VCaP (cell line): ENCODE measurements around the gene ACOX2.

ENCODE experiments used
- H3K27ac ChIP-seq: fragments of 450-650 bp; 2 replicates; pipeline ENCODE4 v1.5.1; 2017
- TF ChIP-seq, protein P1 (sequence below): fragments of 450-650 bp; conservative IDR thresholded peaks from 2 replicates; pipeline ENCODE4 v1.5.1; 2017; ENCODE audit warnings: mild to moderate bottlenecking, moderate library complexity

Gene ACOX2

DNA sequence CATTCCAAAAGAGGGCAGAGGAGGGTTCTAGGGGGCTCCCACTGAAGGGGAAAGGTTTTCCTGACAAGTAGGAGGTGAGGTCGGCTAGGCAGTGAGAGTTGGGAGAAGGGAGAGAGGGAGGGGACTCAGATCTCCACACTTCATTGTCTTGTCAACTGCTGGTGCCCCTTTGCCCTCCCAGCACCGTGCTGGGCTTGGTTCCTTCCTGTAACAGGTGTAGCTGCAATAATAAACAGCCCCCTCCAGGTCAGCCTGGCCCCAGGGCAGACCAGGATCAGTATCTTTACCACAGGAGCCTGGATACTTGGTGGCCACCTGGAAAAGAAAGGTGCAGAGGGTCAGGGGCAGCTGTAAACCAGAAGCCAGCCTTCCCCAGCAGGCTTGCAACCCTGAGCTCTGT is 48.0 kb downstream of the ACOX2 start:
- TF ChIP-seq, protein P1, sequence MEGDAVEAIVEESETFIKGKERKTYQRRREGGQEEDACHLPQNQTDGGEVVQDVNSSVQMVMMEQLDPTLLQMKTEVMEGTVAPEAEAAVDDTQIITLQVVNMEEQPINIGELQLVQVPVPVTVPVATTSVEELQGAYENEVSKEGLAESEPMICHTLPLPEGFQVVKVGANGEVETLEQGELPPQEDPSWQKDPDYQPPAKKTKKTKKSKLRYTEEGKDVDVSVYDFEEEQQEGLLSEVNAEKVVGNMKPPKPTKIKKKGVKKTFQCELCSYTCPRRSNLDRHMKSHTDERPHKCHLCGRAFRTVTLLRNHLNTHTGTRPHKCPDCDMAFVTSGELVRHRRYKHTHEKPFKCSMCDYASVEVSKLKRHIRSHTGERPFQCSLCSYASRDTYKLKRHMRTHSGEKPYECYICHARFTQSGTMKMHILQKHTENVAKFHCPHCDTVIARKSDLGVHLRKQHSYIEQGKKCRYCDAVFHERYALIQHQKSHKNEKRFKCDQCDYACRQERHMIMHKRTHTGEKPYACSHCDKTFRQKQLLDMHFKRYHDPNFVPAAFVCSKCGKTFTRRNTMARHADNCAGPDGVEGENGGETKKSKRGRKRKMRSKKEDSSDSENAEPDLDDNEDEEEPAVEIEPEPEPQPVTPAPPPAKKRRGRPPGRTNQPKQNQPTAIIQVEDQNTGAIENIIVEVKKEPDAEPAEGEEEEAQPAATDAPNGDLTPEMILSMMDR: no peak
- no peak overlapping the region for H3K27ac ChIP-seq

DNA sequence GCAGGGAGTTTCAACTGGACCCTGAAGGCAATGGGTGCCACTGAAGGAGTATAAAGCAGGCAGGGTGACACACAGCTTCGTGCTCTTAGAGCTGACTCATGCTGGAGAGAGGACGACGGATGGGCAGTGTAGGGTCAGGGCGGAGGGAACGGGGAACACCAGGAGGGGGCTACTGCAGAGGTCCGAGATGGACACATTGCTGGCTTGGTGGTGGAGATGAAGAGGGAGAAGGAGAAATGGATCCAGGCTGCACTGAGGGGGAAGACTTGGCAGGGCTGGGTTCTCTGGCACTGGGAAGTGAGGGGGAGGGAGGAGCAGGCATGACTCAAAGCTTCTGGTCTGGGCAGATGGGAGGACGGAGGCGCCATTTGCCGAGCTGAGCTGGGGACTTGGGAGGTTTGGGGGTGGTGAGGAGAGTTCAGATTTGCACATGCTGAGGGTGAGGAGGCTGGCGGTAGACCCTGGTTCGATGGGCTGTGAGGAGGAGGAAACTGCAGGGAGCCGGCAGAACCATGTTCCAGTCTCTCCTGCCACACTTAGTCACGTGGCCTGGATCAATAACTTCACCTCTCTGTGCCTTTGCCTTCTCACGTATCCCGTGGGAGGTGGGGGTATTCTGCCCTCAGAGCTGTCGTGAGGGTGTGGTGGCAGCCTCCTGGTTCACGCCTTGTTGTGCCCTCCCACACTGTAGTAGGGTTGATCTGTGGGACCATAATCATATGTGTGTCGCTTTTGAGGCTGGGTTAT is 49.7 kb downstream of the ACOX2 start:
- H3K27ac ChIP-seq: no peak overlapping the region
- TF ChIP-seq, protein P1: no peak

DNA sequence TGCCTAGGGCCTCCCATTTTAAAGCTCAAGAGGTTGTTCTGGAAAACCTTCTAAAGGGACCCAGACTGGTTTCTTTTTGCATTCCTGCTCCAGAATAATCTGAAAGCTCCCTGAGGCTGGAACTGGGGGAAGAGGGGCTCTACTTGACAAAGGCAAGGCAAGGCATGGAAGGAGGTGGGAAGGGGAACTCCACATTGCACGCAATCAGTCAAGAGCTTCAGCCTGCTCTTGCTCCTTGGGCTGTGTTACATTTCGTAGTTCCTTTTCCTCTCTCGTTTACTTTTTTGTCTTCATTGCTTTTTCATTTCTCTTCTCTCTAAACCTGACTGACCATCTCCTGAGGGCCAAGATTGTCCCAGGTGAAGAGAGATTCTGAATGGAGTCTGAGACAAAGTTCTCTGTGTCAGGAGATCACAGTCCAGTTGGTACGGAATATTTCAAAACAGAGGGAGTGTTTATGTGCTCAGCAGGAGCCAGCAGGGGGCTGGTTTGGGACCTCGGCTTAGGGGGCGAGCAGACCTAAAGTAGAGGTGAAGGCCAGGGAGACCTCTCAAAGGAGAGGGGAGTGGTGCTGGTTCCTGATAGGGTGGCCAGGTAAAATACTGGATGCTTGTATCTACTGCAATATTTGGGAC is 51.1 kb downstream of the ACOX2 start:
- H3K27ac ChIP-seq: no peak overlapping the region
- TF ChIP-seq, protein P1: no peak

DNA sequence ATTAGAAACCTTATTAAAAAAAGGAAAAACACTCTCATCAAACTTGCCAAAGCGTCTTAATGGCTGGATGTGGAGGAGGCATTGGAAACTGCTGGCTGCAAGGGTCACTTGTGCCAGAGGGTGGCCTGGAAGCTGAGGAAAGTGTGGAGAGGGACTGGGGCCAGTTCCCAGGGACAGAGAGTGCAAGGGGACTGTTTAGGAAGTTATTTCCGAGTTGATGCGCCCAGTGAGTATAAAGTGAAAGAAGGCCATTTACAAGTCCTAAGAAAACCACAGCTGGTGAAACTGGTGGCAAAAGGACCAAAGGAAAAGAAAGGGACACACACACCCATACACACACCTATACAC is 52.3 kb downstream of the ACOX2 start:
- no peak overlapping the region for H3K27ac ChIP-seq
- TF ChIP-seq, protein P1: no peak

DNA sequence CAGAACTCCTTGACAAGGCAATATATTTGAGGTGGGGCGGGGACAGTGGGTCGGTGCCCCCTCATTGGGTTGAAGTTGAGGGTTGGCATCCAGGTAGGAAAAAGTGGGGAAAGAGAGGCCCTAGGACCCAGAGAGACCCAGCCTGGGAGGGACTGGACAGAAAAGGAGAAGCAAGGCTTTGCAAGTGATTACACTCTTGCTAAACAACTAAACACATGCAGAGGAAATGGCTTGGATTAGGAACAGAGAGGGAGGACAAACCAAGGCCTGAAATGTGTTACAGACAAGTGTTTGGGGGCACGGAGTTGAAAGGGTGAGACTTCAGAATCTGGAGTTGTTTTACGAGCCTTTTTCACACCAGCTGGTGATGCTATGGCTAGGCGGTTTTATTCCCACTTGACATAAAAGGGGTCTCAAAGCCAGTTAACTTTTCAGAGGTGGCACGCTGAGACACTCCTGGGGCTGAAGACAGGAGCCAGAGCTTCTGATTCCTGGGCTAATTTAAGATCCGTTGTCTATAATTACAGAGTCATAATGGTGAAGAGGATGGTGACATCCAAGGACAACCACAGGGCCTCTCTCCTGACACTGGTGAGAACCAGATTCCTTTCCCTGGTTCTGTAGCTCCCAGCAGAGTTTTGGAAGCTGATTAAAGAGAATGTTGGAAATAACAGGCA is 52.8 kb downstream of the ACOX2 start:
- H3K27ac ChIP-seq: no peak overlapping the region
- TF ChIP-seq, protein P1: no peak

DNA sequence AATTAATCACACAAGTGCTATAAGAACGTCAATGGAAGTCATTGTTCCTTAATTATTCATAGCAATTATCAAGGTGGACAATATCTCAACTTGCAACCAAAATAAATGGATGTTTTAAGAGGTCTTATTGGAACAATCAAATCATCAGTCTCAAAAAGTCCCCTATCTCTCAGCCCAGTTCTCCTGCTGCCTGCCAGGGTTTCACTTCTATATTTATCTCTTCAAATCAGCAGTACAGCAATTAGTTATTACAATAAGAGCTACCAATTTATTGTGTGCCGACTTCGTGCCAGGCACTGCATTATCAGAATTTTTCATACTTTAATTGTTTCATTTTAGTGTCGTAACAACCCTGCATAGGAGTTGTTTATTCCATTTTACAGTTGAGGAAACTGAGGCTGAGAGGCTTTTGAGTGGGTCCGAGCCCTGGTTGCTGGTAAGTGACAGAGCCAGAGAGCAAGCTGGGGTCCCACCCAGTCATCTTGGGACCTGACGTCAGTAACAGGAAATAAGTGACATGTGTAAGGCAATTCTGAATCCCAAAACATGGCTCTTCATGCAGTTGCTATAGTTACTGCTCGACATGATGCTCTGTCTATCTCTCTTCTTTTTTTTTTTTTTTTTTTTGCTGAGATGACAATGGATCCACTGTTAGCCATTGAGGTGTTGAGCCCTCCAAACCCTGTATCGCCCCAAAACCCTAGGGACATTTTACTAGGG is 53.9 kb downstream of the ACOX2 start:
- TF ChIP-seq, protein P1: no peak
- H3K27ac ChIP-seq: no peak overlapping the region

DNA sequence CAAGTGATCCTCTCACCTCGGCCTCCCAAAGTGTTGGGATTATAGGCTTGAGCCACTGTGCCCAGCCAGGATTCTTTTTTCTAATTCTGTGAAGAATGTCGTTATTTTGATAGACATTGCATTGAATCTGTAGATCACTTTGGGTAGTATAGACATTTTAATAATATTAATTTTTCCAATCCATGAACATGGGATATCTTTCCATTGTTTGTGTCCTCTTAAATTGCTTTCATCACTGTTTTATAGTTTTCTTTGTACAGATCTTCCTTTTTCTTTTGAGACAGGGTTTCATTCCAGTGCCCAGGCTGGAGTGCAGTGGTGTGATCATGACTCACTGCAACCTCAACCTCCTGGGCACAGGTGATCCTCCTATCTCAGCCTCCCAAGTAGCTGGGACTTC is 56.7 kb downstream of the ACOX2 start:
- TF ChIP-seq, protein P1: no peak
- no peak overlapping the region for H3K27ac ChIP-seq
